HepG2 (cell line): Measurements from ENCODE around the gene PSRC1. TPM values are rescaled to one million over a fixed set of nuclear protein-coding genes. Genes with fewer than 3 reads are reported as not detected.

Source experiments
- ATF7 ChIP-seq, 2 experiments: fragments of 450-650 bp in 1 of 2; sonication (generic) in 1 of 2; formaldehyde crosslinking in 1 of 2; IDR thresholded peaks; 2 replicates each; pipeline versions ENCODE4 v1.4.0 to v1.6.1; 2016 to 2020; ENCODE audit warnings: antibody characterized with exemption in 1 of 2, mild to moderate bottlenecking in 1 of 2, missing genetic modification reagents in 1 of 2
- CSRNP2 ChIP-seq: sonication (generic); formaldehyde crosslinking; conservative IDR thresholded peaks from 2 replicates; pipeline ENCODE4 v1.8.0; 2022; ENCODE audit warnings: low read depth, missing genetic modification reagents
- HHEX ChIP-seq: IDR thresholded peaks from 2 replicates; pipeline ENCODE4 v1.6.1; 2016; ENCODE audit warnings: control low read depth
- KDM1A ChIP-seq: IDR thresholded peaks from 2 replicates; pipeline ENCODE4 v1.6.1; 2016; ENCODE audit warnings: missing compliant biosample characterization
- MATR3 ChIP-seq: sonication (generic); formaldehyde crosslinking; IDR thresholded peaks from 2 replicates; pipeline ENCODE4 v1.4.0; 2020; ENCODE audit warnings: missing genetic modification reagents
- NFE2 ChIP-seq: sonication (generic); formaldehyde crosslinking; IDR thresholded peaks from 2 replicates; pipeline ENCODE4 v1.4.0; 2020; ENCODE audit warnings: missing genetic modification reagents
- SKI ChIP-seq: fragments of 450-650 bp; IDR thresholded peaks from one replicate; pipeline ENCODE4 v1.6.1; 2018; ENCODE audit warnings: mild to moderate bottlenecking; ENCODE audit not compliant: partially characterized antibody
- ZNF629 ChIP-seq: sonication (generic); formaldehyde crosslinking; conservative IDR thresholded peaks from 2 replicates; pipeline ENCODE4 v1.5.0; 2020; ENCODE audit warnings: missing genetic modification reagents
- ZNF816 ChIP-seq: sonication (generic); formaldehyde crosslinking; IDR thresholded peaks from 2 replicates; pipeline ENCODE4 v1.8.0; 2022; ENCODE audit warnings: missing genetic modification reagents, mild to moderate bottlenecking, borderline replicate concordance
- polyA plus RNA-seq, 8 experiments: library from polyadenylated mRNA; depleted of rRNA in 3 of 8; stranded (reverse) in 7 of 8; unstranded in 1 of 8; fragments of >200 nt; fragmentation: Illumina TruSeq in 4 of 8; extraction: Trizol in 4 of 8; gene quantifications; 2 replicates each; pipeline versions ENCODE4 v1.2.1 to v1.2.3, GENCODE V29; 2011 to 2016; ENCODE audit warnings: low read depth in 4 of 8, missing spikeins in 1 of 8, mixed read lengths in 1 of 8; ENCODE audit not compliant: insufficient read depth in 1 of 8
- total RNA-seq, 5 experiments: library from RNA; depleted of rRNA; stranded (reverse); fragments of >200 nt; fragmentation: Illumina TruSeq; extraction: Trizol; gene quantifications; 2 replicates each; pipeline ENCODE4 v1.2.3, GENCODE V29; 2016; ENCODE audit warnings: low read depth in 1 of 5
- TF ChIP-seq, protein P1 (sequence below): sonication (generic); formaldehyde crosslinking; IDR thresholded peaks from 2 replicates; pipeline ENCODE4 v1.5.0; 2020; ENCODE audit warnings: missing genetic modification reagents
- TF ChIP-seq, protein P2 (sequence below): sonication (generic); formaldehyde crosslinking; IDR thresholded peaks from 2 replicates; pipeline ENCODE4 v1.8.0; 2022; ENCODE audit warnings: mild to moderate bottlenecking, missing genetic modification reagents, moderate library complexity
- TF ChIP-seq, protein P3 (sequence below): IDR thresholded peaks from 2 replicates; pipeline ENCODE4 v1.6.1; 2016; ENCODE audit warnings: low read depth, missing genetic modification reagents, missing compliant biosample characterization
- TF ChIP-seq, protein P4 (sequence below): sonication (generic); formaldehyde crosslinking; IDR thresholded peaks from 2 replicates; pipeline ENCODE4 v1.4.0; 2020; ENCODE audit warnings: missing genetic modification reagents

The PSRC1 gene
- total and polyA plus RNA-seq, 2 of the 13 experiments (the other 11 are each of a cell fraction or from before 2014, with no cell fraction given), result 28.6 to 30.3 TPM

- TF ChIP-seq KDM1A (CRISPR knock-in tag), result no peak; the same call in 1 of the 2 replicates
- TF ChIP-seq MATR3 (CRISPR knock-in tag), result no peak
- TF ChIP-seq NFE2, result no peak
- TF ChIP-seq CSRNP2 (CRISPR knock-in tag), result no peak
- TF ChIP-seq HHEX, result no peak
- TF ChIP-seq ZNF816 (CRISPR knock-in tag), result no peak
- TF ChIP-seq ATF7 (IDR thresholded peaks at IDR 0.05), result no peak
- TF ChIP-seq ATF7 (CRISPR knock-in tag; IDR thresholded peaks at IDR 0.05), result no peak
- TF ChIP-seq ZNF629 (CRISPR knock-in tag), result no peak
- TF ChIP-seq, protein P1, sequence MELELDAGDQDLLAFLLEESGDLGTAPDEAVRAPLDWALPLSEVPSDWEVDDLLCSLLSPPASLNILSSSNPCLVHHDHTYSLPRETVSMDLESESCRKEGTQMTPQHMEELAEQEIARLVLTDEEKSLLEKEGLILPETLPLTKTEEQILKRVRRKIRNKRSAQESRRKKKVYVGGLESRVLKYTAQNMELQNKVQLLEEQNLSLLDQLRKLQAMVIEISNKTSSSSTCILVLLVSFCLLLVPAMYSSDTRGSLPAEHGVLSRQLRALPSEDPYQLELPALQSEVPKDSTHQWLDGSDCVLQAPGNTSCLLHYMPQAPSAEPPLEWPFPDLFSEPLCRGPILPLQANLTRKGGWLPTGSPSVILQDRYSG (CRISPR knock-in tag), result no peak
- TF ChIP-seq, protein P2, sequence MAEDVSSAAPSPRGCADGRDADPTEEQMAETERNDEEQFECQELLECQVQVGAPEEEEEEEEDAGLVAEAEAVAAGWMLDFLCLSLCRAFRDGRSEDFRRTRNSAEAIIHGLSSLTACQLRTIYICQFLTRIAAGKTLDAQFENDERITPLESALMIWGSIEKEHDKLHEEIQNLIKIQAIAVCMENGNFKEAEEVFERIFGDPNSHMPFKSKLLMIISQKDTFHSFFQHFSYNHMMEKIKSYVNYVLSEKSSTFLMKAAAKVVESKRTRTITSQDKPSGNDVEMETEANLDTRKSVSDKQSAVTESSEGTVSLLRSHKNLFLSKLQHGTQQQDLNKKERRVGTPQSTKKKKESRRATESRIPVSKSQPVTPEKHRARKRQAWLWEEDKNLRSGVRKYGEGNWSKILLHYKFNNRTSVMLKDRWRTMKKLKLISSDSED, result no peak
- TF ChIP-seq, protein P3, sequence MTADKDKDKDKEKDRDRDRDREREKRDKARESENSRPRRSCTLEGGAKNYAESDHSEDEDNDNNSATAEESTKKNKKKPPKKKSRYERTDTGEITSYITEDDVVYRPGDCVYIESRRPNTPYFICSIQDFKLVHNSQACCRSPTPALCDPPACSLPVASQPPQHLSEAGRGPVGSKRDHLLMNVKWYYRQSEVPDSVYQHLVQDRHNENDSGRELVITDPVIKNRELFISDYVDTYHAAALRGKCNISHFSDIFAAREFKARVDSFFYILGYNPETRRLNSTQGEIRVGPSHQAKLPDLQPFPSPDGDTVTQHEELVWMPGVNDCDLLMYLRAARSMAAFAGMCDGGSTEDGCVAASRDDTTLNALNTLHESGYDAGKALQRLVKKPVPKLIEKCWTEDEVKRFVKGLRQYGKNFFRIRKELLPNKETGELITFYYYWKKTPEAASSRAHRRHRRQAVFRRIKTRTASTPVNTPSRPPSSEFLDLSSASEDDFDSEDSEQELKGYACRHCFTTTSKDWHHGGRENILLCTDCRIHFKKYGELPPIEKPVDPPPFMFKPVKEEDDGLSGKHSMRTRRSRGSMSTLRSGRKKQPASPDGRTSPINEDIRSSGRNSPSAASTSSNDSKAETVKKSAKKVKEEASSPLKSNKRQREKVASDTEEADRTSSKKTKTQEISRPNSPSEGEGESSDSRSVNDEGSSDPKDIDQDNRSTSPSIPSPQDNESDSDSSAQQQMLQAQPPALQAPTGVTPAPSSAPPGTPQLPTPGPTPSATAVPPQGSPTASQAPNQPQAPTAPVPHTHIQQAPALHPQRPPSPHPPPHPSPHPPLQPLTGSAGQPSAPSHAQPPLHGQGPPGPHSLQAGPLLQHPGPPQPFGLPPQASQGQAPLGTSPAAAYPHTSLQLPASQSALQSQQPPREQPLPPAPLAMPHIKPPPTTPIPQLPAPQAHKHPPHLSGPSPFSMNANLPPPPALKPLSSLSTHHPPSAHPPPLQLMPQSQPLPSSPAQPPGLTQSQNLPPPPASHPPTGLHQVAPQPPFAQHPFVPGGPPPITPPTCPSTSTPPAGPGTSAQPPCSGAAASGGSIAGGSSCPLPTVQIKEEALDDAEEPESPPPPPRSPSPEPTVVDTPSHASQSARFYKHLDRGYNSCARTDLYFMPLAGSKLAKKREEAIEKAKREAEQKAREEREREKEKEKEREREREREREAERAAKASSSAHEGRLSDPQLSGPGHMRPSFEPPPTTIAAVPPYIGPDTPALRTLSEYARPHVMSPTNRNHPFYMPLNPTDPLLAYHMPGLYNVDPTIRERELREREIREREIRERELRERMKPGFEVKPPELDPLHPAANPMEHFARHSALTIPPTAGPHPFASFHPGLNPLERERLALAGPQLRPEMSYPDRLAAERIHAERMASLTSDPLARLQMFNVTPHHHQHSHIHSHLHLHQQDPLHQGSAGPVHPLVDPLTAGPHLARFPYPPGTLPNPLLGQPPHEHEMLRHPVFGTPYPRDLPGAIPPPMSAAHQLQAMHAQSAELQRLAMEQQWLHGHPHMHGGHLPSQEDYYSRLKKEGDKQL (CRISPR knock-in tag), result no peak; the same call in 1 of the 2 replicates
- TF ChIP-seq, protein P4, sequence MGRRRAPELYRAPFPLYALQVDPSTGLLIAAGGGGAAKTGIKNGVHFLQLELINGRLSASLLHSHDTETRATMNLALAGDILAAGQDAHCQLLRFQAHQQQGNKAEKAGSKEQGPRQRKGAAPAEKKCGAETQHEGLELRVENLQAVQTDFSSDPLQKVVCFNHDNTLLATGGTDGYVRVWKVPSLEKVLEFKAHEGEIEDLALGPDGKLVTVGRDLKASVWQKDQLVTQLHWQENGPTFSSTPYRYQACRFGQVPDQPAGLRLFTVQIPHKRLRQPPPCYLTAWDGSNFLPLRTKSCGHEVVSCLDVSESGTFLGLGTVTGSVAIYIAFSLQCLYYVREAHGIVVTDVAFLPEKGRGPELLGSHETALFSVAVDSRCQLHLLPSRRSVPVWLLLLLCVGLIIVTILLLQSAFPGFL, result no peak
- TF ChIP-seq SKI, result no peak
These were observed 16.8 kb upstream of the PSRC1 start (continued) for GRCh38 chr1:109299558-109300343.
